NCI-H2107 (cell line): ENCODE results near the gene CDH12.
"Not testable (repeated sequence)": the region's sequence is repeated elsewhere in the genome, so short reads cannot be mapped to it uniquely, and the experiment has no call there.

Experiments
- DNase-seq: peaks from one replicate; lab custom pipeline; 2025; lab: John Stamatoyannopoulos, UW

The CDH12 gene

DNA sequence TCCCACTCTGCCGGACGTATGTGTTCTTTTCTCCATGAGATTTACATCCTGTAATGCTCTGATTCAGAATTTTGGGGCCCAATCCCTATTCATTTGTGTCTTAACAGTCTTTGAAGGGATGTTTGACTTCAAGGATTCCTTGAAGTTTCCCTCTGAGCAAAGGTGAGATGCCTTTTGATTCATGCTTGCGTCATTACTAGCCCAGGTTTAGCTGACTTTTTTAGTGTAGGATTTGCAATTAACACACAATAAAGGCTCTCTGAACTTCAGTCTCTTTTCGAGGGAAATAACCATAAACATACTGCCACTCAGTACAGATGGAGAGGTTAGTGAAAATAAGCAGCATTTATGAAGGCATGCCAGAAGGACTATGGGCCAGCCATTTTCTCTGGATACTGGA lies 842.3 kb downstream of the CDH12 start:
- DNase-seq = not testable (repeated sequence)

DNA sequence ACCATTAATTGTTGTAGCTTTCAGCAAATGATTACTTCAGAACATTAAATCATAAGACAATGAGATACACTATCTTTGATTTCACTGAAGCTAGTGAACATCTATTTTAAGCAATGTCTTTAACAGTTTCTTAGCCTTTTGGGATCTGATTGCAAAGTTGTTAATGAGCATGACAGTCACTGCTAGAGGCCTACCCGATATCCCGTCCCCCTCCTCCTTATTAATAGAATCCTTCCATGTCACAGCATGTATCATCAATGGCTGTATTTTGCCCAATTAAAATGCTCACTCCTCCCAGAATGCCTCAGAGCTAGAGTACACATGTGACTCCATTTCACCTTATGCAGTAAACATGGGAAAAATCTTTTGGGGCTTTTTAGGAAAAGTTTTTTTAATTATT lies 852.0 kb downstream of the CDH12 start:
- DNase-seq = not testable (repeated sequence)

DNA sequence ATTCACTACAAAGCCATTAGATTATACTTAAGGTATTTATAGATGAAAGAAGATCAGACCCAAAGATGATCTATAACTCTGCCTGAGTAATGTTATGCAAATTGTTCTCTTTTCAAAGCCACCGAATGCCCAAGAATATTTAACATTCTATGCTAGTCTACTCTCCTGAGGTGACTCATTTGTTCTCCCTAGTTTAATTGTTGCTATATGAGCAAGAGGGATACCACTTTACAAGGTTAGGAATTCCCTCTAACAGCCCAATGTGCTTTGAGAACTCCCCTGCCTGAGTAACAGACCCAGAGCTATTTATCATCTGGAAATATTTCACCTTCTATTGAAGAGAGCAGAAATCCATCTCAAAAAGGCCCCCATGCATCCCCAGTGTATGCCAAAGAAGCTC lies 867.3 kb downstream of the CDH12 start:
- not testable (repeated sequence) for DNase-seq

DNA sequence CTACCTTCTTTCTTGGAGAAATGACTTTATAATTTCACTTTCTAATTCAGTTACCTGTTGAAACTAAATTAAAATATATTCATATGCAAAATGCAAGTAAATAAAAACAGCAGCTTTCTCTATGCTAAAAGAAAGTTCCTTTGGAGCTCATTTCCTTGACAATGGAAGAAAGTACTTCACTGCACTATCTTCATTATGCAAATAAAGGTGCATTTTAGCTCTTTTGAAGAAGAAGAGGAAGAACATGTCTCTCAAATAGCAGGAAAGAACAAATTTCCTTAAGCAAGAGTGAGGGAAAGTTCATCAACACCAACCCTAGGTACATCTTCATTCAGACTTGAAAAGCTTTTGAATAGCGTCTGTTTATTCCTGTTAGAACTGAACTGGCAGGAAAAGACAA lies 901.6 kb downstream of the CDH12 start:
- not testable (repeated sequence) for DNase-seq

DNA sequence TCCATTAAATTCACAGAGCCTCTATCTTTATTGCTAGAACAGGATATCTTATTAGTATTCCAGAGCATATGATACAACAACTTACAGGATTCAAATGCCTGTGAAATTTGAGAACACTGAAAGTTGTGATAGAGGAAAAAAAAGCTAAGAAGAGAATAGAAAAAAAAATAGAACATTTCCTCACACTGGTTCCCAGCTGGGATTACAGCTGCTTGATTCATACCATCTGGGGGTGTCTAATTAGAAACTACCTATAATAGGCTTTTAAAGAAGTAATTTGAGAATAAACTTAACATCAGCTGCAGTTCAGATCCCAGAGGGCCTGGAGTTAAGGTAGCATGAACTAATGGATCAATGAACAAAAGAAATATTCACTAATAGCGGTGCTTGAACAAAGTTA lies 922.0 kb downstream of the CDH12 start:
- no peak for DNase-seq

DNA sequence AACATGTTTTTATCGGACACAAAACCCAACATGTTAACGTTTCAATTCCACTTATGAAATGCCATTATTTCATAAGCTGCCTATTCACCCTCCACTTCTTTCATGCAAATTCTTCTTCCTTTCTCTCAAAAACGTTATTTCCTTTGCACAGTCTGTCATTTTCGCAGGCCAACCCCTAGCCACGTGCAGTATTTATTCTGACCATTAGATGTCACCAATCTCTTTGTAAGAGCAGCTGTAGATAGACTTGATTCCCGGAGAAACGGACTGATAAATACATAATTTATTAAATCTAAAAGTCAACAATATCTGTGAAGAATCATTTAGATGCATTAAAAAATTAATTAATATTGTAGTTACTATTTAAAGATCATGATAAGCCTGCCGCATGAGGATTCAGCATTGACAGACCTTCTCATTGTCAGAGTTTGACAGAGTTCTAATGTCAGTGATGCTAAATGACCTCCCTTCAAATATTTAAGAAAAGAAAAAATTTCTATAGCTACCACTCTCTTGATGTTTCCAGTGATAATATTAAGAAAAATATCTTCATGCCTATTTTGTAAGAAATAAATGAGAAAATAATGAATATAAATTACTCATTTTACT lies 933.6 kb downstream of the CDH12 start:
- DNase-seq = no peak

DNA sequence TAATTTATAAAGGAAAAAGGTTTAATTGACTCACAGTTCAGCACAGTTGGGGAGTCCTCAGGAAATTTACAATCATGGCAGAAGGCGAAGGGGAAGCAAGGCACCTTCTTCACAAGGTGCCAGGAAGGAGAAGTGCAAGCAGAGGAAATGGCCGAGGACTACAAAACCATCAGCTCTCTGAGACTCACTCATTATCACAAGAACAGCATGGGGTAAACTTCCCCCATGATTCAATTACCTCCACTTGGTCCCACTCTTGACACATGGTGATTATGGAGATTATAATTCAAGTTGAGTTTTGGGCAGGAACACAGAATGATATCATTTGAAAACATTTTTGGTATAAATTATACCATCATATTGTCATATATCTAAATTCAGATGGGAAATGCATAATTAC lies 934.7 kb downstream of the CDH12 start:
- no peak for DNase-seq

DNA sequence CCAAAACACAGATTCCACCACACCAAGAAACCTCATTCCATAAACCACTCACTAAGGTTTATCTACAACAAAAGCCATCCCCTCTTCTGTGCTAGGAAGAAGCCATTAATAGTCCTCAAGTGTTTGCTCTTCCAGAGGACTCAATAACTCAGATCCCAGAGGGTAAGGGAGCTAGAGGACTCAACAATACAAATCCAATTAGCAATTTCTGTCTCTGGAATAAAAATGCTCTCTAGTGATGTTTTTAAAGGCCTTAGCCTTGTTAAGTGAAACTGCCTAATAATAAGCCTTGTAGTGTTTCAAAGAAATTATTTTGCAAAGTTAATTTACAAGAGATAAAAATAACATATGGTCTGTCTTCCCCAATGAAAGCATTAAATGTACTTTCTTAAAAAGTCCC lies 942.4 kb downstream of the CDH12 start:
- no peak for DNase-seq

DNA sequence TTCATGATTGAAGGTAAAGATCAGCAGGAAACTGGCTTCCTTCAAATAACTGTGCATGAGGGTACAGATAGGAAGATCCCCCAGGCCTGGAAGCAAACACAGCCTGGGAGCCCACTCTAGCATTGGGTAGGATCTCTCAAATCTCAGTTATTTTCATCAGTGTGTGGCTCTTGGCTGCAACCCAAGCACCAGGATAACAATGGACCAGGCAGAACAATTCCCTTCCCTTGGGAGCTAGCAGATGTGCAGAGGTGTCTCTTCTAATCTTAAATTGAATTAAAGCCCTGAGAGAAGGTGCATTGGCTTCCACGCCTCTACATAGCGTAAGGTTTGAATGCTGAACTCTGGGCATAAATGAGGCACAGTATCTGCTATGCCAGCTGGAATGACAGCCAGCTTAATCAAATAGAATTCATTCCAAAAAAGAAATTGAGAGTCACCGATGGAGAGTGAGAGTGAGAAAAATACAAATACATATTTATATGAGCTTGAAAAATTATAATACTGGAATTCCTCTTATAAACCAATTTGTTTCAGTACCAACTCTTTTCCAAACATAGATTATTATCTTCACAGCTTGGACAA lies 957.3 kb downstream of the CDH12 start:
- no peak for DNase-seq

DNA sequence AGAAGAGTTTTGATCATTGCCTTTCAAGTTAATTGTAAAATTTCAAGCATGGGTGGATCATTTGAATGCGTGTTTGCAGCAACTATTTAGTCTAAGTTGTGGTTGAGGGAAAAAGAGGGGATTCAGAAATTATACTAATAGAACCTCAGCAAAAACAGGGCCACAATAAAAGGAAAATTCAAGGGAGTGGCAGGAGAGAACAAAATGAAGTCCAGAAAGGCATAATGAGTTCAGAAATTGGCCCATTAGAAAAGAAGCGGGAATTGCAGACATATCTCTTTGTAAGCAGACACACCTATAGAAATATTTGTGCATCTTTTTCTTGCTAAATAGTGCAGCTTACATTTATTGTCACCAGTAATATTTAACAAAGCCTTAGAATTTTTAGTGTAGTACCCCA lies 960.0 kb downstream of the CDH12 start:
- DNase-seq = no peak

DNA sequence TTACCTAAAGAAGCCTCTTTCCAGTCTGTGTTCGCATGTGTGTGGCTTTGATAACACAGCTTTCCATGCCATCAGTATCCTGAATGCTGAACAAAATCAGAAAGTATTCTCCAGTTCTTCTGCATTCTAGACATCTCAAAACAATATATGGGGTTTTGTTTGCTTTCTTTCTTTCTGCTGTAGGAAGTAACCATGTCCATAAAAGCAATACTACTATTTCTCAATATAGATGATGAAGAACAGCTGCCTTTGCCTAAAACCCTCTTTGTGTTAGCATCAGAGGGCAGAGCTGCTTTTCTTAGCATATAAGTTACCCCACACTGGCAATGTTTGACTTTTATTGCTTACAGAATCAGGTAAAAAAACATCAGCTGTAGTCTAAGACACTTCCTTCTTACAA lies 963.6 kb downstream of the CDH12 start:
- no peak for DNase-seq

DNA sequence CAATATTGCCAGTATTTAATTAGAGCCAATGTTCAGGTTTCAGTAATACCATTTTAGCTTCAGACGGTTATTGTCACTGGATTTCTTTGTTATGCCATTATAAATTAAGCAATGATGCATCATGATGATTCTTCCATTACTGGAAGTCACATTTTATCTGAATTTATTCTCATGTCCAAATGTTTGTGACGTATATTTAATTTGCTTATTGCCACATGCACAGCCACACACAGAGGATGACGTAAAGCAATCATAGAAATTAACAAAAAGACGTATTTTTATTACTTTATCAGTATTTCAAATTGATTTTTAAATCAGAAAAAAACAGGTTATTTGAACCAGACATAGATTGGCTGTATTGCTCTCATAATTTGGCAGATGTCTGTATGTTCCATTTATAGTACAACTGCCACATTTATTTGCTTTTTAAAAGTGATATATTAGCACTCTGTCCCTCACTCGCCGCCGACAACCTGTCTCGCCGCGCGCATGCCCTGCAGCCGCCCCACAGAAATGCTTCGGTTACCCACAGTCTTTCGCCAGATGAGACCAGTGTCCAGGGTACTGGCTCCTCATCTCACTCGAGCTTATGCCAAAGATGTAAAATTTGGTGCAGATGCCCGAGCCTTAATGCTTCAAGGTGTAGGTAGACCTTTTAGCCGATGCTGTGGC lies 970.9 kb downstream of the CDH12 start:
- DNase-seq = no peak

DNA sequence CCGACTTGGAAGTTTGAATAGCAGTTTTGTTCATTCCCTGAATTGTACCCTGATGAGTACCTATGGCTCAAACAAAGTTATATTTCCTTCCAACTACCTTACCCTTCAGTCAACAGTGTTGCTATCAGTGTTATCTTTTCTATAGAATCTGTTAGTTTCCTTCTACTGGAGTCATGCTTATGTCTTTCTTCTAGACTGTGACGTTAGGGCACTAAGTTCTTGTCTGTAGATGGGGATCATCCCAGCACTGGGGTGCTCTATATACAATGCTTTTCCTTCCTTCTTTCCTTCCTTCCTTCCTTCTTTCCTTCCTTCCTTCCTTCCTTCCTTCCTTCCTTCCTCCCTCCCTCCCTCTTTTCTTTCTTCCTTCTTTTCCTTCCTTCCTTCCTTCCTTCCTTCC lies 973.0 kb downstream of the CDH12 start:
- DNase-seq = no peak

DNA sequence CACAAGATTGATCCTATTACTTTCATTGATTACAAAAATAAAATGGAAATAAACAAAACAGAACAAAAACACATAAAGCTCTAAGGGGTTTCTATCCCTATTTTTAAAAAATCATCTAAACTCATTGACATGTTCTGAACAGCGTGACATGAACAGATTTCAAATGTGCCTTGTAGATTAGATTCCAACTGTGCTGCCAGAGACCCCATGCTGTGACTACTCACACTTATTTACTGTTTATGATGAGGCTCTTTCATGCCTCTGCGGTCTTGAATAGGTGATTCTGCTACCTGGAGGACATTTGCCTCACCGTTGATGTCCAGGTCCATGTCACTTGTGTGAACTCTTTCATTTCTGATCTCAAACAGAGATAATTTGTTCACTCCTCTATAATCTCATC lies 990.2 kb downstream of the CDH12 start:
- no peak for DNase-seq

DNA sequence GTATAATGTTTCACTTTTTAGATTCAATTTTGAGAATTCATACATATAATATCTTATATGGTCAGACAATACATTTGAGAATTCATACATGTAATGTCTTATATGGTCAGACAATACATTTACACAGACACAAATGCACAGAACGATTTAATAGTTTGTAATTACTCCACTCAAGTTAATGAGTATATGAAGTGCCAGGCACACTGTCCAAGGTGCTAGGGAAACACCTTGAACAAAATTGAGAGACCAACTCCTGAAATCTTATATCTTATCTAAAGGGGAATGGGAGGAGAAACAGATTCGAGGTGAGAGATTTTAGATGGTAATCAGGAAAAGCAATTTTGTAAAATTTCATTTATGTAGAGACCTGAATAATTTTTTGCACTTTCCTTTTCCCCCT lies 994.7 kb downstream of the CDH12 start:
- DNase-seq = no peak

DNA sequence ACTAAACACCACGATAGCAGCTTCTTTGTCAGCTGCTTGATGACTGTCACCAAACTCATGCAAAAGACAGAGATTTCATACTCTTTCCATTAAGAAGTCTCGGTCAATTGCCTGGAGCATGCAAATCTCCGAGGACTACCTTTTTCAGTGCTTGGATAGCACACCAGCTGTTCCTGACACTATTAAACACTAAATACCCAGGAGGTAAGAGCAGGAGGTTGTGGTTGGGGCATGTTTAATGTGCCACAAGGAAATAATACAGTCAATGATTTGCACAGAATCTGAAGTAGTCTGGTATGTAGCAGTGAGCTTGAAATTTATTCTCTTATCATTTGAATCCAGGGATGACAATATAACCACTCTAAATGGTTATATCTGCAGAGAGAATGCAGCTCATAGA lies 996.2 kb downstream of the CDH12 start:
- DNase-seq = no peak

DNA sequence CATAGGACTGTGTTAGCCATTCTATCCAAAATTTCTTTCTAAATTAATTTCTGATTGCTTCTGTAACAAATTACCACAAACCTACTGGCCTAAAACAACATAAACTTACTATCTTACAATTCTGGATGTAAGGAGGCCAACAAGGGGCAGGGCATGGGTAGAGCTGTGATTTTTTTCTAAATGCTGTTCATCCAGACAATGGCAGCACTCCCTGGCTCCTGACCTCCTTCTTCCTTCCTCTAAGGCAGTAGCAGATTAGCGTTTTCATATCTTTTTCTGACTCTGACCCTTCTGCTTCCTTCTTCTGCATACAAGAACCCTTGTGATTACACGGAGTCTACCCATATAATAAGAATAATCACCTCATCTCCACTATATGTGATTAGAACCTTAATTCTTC lies 1005.8 kb downstream of the CDH12 start:
- no peak for DNase-seq

DNA sequence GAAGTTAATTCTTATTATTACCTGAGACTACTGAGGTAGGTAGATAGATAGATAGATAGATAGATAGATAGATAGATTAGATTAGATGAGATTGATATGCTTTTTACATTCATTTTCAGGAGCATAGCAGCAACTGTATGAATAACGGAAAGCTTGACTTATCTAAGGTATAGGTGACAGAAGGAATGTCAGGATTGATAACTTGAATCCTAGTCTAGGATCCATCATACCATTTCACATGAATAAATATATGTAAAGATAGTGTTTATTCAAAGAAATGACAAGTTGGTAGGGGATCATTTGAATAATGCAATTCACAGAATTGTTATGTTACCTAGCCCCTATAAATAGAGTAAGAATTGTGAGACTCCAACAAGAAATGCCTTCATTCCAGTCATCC lies 1008.2 kb downstream of the CDH12 start:
- DNase-seq = no peak

DNA sequence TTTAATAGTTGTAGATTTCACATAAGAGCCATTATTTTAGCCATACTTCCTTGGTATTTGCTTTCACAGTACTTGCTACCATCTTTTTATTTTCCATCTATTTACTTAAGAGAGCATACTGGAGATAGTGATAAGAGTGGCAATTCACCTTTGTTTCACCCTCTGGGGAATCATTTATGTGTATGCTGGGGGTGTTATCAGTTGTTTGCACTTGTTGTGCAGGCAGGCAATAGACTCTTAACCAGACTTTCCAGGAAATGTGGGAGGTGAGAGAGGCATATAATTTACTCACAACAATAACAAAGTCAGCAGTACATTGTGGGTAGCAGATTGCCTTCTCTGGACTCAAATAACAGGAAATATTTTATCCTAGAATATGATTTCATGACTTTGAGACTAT lies 1018.3 kb downstream of the CDH12 start:
- DNase-seq = no peak

DNA sequence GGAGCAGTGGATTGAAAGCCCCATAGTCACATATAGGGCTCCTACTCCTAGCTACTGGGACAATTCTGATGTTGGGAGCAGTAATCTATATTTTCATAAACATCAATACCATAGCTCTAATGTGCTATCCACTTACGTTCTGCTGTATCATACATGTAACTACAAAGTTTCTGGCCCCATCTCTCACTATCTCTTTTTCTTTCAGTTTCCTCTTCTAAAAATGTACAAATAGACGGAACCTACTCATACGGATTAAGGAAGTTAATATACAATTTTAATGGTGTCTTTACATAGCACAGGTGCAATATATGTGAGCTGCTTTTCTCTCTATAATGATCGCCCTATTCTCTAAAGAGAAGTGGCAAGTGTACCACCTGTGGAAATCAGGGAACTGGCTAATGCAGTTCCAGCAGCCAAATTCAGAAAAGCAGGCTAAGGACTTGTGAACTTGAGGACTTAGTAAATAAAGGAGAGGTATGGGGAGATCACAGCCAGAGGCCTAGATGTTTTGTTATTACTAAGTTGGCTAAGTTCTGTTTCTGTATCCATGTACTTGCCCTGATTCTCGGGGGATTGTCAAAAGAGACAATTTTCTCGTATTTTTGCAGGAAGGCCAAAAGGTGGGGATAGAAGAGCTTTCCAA lies 1021.9 kb downstream of the CDH12 start:
- no peak for DNase-seq

DNA sequence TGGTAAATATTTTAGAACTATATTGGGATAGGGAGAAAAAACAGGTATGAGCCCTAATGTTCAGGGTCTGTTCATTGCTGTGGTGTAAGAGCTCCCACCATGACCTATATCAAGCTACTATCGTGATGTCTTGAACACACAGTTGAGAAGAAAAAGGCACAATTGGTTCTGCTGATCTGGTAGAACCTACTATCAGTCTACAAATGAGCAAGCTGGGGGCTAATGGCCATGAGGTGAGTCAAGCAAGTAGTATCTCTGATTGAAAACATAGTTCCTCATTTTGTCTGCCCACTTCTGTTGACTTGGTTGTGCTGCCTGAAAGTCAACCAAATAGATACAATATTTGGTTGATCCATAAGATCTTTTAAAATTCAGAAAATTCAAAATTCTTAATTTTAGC lies 1026.3 kb downstream of the CDH12 start:
- DNase-seq = no peak

DNA sequence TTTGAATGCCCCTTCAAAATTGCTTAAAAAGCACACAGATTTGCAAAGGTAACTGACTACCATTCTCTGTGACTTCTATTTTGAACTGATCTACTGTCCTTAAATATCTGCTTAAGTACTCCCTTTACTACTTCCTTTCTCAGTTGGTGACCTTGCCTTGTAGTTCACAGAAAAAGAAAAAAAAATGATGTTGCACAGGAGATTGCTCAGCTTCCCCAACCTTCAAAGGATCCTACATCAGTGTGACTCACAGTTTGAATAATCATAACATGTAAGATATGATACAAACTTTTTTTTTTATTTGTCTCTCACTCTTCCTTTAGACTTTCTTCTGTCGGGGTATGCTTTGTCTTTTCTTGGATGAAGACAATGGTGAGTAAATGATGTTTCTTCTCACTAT lies 1029.6 kb downstream of the CDH12 start:
- DNase-seq = no peak

DNA sequence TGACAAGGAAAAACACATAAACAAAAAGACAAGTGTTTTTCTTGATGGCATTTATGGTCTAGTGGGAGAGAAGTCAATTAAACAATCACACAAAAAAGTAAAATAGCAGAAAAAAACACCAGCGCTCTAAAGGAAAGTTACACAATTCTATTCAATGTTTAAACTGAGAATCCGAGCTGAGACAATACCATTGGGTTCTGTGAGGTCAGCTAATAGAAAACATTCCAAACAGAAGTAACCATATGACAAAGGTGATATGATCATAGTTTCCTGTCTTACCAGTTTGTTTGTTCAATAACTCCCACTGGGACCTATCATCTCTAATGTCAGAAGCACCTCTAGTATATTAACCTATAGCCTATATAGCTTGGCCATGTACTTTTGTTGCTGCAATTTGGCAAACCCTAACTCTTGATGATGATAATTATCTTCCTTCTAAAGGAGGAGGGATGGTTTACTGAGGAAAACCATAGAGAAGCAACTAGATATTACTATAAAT lies 1030.0 kb downstream of the CDH12 start:
- DNase-seq = no peak
